T-helper 2 cell treated with Interferon-gamma antibody and Interleukin-4, amounts not matched to agents 100 ng/mL and 5 ng/mL, for 36 hours (primary cell): Measurements from ENCODE around the gene KLHL36. TPM values are rescaled to one million over a fixed set of nuclear protein-coding genes. Genes with fewer than 3 reads are reported as not detected.

Experiments used
- intact Hi-C: fragments of 100-400 bp; cut with micrococcal nuclease; formaldehyde crosslinking; loops from one replicate; pipeline ENCODE4 v1.15.1; 2023
- total RNA-seq: library from RNA; stranded (reverse); gene quantifications from 2 replicates; pipeline ENCODE4 v1.2.3, GENCODE V29; 2022

KLHL36 gene
- total RNA-seq, 1 donor from 2014 or later: 37.2 TPM

- intact Hi-C loops: loop anchor here (10.0 kb wide), 1 partner anchor 173 kb away; the partner anchor contains the start of gene CRISPLD2
Observed at GRCh38 chr16:84641643-84642358, 6.5 kb upstream of the KLHL36 start.

DNA sequence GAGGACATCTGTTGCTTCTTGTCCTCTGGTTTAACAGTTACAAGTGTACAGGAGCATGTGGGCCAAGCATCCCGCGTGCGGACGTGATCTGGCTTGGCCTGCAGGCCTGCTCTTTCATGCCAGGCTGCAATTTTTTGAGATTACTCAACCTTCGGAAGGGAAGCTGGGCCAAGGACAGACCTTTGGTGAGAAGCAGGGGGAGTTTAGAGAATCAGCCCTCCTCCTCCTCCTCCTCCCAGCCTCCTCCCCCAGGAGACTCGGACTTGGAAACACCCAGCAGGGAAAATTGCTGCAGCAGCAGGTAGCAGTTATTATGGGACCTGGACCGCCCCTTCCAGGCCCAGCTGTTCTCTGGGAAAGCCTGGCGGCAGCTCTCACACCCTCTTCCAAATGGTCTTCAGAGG lies 5.1 kb upstream of the KLHL36 start:
- intact Hi-C loops: loop anchor here (10.0 kb wide), 1 partner anchor 172 kb away; the partner anchor contains the start of gene CRISPLD2

GRCh38 chr16:84643674-84644073 lies 4.6 kb upstream of the KLHL36 start:
- intact Hi-C loops: loop anchor here (10.0 kb wide), 1 partner anchor 171 kb away; the partner anchor contains the start of gene CRISPLD2

DNA sequence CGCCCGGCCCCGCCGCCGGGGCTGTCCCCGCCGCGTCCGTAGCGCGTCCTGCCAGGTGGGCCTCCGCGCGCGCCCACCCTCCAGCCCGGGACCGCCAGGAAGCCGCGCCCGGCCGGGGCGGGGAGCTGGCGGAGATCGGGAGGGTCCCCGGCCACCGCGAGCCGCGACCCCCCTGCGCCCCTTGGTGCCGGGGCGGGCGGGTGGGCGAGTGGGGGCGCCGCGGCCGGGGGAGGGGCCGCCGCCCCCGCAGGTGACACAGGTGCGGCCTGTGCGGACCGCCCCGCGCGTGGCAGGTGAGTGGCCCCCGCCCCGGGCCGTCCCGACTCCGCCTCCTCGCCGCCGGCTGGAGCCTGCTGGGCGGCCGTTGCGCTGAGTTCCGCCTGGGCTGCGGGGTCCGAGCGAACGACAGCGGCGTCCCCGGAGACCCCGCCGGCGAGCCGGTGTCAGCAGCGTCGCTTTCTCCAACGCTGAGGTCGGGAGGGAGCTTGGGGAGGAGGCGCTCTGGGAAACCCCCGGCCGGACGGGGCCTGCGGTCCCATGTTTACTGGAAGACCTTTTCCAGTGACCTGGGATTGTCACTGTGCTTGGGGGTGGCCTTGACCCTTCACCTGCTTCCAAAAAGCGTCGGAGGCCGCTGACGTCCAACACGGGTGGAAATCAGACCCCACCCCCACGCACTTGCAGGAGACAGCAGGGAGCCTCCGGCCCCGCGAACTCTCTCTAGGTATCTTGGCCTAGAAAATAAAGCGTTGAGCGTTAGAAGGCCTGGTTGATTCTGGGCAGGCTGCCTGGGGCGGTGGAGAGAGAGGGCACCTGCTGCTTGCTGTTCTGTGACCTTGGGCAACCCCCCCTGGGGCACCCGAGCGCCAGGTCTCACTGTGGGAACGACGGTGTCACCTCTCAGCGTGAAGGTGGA lies 542 bp downstream of the KLHL36 start:
- intact Hi-C loops: loop anchor here (10.0 kb wide), 1 partner anchor 166 kb away; the partner anchor contains the start of gene CRISPLD2

- intact Hi-C loops: loop anchor here (10.0 kb wide), 1 partner anchor 165 kb away; the partner anchor contains the start of gene CRISPLD2
Observed at GRCh38 chr16:84649511-84649861, 1.2 kb downstream of the KLHL36 start.

GRCh38 chr16:84650062-84650991 lies 2.0 kb downstream of the KLHL36 start:
- intact Hi-C loops: no loop called here

DNA sequence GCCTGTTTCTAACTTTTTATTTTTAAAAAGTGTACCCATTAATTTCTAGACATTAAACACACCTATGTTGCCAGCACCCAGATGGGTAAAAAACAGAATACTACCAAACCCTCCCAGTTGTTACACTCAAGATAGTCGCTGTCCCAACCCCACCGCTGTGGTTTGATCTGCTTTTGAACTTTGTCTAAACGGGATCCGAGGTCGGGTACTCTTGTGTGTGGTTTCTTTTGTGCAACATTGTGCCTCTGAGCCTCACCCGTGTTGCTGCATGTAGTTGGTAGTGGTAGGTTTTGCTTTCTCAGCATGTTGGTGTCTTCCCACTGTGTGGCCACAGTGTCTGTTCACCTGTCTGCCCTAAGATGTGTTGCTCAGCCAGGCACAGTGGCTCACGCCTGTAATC lies 4.3 kb downstream of the KLHL36 start:
- intact Hi-C loops: no loop called here

GRCh38 chr16:84654238-84654637 lies 5.9 kb downstream of the KLHL36 start:
- intact Hi-C loops: no loop called here

- intact Hi-C loops: no loop called here
Observed at GRCh38 chr16:84654998-84655397, 6.7 kb downstream of the KLHL36 start.

GRCh38 chr16:84656649-84657048 lies 8.3 kb downstream of the KLHL36 start:
- intact Hi-C loops: no loop called here

DNA sequence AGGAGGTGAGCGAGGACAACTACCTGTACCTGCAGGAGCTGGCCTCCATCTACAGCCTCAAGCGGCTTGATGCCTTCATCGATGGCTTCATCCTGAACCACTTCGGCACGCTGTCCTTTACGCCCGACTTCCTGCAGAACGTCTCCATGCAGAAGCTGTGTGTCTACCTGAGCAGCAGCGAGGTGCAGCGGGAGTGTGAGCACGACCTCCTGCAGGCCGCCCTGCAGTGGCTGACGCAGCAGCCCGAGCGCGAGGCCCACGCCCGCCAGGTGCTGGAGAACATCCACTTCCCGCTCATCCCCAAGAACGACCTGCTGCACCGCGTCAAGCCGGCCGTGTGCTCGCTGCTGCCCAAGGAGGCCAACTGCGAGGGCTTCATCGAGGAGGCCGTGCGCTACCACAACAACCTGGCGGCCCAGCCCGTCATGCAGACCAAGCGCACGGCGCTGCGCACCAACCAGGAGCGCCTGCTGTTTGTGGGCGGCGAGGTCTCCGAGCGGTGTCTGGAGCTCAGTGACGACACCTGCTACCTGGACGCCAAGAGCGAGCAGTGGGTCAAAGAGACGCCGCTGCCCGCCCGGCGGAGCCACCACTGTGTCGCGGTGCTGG lies 9.0 kb downstream of the KLHL36 start:
- intact Hi-C loops: no loop called here

GRCh38 chr16:84658690-84659089 lies 10.4 kb downstream of the KLHL36 start:
- intact Hi-C loops: no loop called here

GRCh38 chr16:84659656-84660300 lies 11.5 kb downstream of the KLHL36 start:
- intact Hi-C loops: no loop called here

DNA sequence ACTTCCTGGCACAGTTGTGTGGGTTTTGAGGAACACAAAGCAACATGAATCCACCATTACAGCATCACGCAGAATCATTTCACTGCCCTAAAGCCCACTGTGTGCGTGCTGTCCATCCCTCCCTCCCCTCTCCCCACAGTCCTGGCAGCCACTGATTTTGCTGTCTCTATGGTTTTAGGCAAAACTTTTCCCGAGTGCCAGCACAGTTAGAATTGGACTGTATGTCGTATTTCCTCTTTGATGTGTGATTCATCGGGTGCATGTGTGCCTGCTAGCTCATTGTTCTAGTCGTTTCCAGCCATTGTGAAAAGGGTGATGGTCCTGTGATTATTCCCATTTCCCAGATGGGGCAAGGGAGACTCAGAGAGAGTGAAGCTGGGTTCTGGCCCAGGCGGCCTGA lies 12.7 kb downstream of the KLHL36 start:
- intact Hi-C loops: no loop called here

- intact Hi-C loops: no loop called here
Observed at GRCh38 chr16:84661418-84662060, 13.2 kb downstream of the KLHL36 start.

GRCh38 chr16:84662471-84662870 lies 14.2 kb downstream of the KLHL36 start:
- intact Hi-C loops: no loop called here

GRCh38 chr16:84663433-84664101 lies 15.3 kb downstream of the KLHL36 start:
- intact Hi-C loops: no loop called here

DNA sequence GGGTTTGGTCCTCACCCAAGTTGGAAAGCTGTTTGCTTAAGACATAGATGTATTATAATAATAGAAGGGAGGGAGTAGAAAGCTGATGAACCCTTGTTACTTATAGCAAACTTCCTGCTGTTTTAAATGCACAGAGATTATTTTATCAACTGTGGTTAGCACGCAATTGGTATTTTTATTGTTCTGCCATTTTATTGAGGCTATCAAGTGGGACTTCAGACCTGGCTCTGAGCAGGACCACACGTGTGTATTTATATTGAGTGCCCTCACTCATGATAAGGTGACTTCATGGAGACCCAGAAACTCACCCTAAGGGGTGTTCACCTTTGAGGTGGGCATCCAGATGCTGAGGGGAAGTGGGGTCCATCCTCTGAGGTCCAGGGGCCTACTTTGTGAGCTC lies 17.0 kb downstream of the KLHL36 start:
- intact Hi-C loops: no loop called here

DNA sequence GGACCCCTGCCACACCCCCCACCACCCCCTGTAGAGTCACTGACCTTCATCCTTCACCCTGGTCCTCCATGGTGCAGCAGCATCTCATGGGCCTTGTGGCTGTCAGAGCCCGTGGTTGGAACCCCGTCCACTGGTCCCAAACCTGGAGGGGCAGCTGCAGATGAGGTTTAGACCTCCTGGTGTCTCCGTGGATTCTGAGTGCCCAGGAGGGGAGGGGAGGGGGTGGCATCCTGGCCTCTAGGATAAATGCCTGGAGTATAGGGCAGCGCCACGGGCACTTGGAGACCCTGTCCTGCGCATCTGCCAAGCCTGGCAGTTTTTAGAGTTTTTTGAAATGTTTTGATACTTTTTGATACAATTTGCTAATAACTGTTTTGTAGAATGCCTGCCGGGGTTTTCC lies 17.5 kb downstream of the KLHL36 start:
- intact Hi-C loops: no loop called here
